GM23248 (cell line): ENCODE measurements around the gene SLC5A8. TPM values are rescaled to one million over a fixed set of nuclear protein-coding genes. Genes with fewer than 3 reads are reported as not detected.

Experiments used
- DNase-seq: peaks from one replicate; pipeline ENCODE4 v3.0.0-alpha.2; 2015
- H2AFZ ChIP-seq: fragments of 200-600 bp; sonication (generic); 2 replicates; pipeline ENCODE4 v1.6.1; 2016; ENCODE audit warnings: antibody characterized with exemption
- H3F3A ChIP-seq: fragments of 200-600 bp; sonication (generic); 2 replicates; pipeline ENCODE4 v1.6.1; 2016; ENCODE audit warnings: mild to moderate bottlenecking, antibody characterized with exemption, mixed run types; ENCODE audit not compliant: insufficient read depth
- H3K27ac ChIP-seq: fragments of 200-600 bp; sonication (generic); 2 replicates; pipeline ENCODE4 v1.5.1; 2016; ENCODE audit warnings: mild to moderate bottlenecking
- H3K27me3 ChIP-seq: fragments of 200-600 bp; sonication (generic); replicated peaks from 2 replicates; pipeline ENCODE4 v1.6.1; 2016; ENCODE audit warnings: mild to moderate bottlenecking; ENCODE audit not compliant: insufficient read depth
- H3K36me3 ChIP-seq: fragments of 200-600 bp; sonication (generic); 2 replicates; pipeline ENCODE4 v1.6.1; 2016; ENCODE audit warnings: low read depth, mild to moderate bottlenecking
- H3K4me1 ChIP-seq: fragments of 200-600 bp; sonication (generic); 2 replicates; pipeline ENCODE4 v1.6.1; 2016; ENCODE audit warnings: mild to moderate bottlenecking; ENCODE audit not compliant: insufficient read depth
- H3K4me2 ChIP-seq: fragments of 200-600 bp; sonication (generic); one replicate; pipeline ENCODE4 v1.6.1; 2016; ENCODE audit warnings: mild to moderate bottlenecking; ENCODE audit not compliant: unreplicated experiment
- H3K4me3 ChIP-seq: fragments of 200-600 bp; sonication (generic); 2 replicates; pipeline ENCODE4 v1.5.1; 2016; ENCODE audit warnings: mild to moderate bottlenecking
- H3K79me2 ChIP-seq: fragments of 200-600 bp; sonication (generic); 2 replicates; pipeline ENCODE4 v1.6.1; 2016; ENCODE audit warnings: mild to moderate bottlenecking; ENCODE audit not compliant: insufficient read depth
- H3K9ac ChIP-seq: fragments of 200-600 bp; sonication (generic); 2 replicates; pipeline ENCODE4 v1.6.1; 2016; ENCODE audit warnings: mild to moderate bottlenecking
- H3K9me2 ChIP-seq: fragments of 200-600 bp; sonication (generic); 2 replicates; pipeline ENCODE4 v1.6.1; 2016; ENCODE audit warnings: mixed run types, mild to moderate bottlenecking, moderate library complexity; ENCODE audit not compliant: insufficient read depth
- H3K9me3 ChIP-seq: fragments of 200-600 bp; sonication (generic); one replicate; pipeline ENCODE4 v1.6.1; 2017; ENCODE audit warnings: low read depth
- H4K20me1 ChIP-seq: fragments of 200-600 bp; sonication (generic); 2 replicates; pipeline ENCODE4 v1.6.0; 2016; ENCODE audit not compliant: insufficient read depth
- EZH2 ChIP-seq: fragments of 200-600 bp; sonication (generic); IDR thresholded peaks from 2 replicates; pipeline ENCODE4 v1.6.1; 2018; ENCODE audit warnings: antibody characterized with exemption, mild to moderate bottlenecking; ENCODE audit not compliant: insufficient read depth, poor library complexity, severe bottlenecking
- EZH2phosphoT487 ChIP-seq: fragments of 200-600 bp; sonication (generic); IDR thresholded peaks from 2 replicates; pipeline ENCODE4 v1.6.1; 2018; ENCODE audit warnings: antibody characterized with exemption, moderate library complexity, mild to moderate bottlenecking, low read depth; ENCODE audit not compliant: insufficient read depth
- WGBS, 2 experiments: methylation state at CpG; one replicate each; pipeline ENCODE4 v1.1.6; 2015 to 2017; ENCODE audit warnings: low lambda C conversion rate in 2 of 2, low coverage in 1 of 2; ENCODE audit errors: missing lambda C conversion rate in 2 of 2; 5-methylcytosine and 5-hydroxymethylcytosine counted together
- in situ Hi-C: fragments of 300-500 bp; cut with MboI; formaldehyde crosslinking; loops from 2 replicates; pipeline ENCODE4 v1.15.0; 2020
- polyA plus RNA-seq: library from polyadenylated mRNA; unstranded; fragments of >200 nt; fragmentation: Nextera tagmentation; extraction: Ambion mirVana; gene quantifications from 2 replicates; pipeline ENCODE4 v1.2.1, GENCODE V29; 2016
- total RNA-seq: library from RNA; depleted of rRNA; stranded (reverse); fragments of >200 nt; shearing (Covaris generic); gene quantifications from 2 replicates; pipeline ENCODE4 v1.2.3, GENCODE V29; 2014

Gene SLC5A8
- total and polyA plus RNA-seq, 2 experiments from 2014 or later, result not detected

DNA sequence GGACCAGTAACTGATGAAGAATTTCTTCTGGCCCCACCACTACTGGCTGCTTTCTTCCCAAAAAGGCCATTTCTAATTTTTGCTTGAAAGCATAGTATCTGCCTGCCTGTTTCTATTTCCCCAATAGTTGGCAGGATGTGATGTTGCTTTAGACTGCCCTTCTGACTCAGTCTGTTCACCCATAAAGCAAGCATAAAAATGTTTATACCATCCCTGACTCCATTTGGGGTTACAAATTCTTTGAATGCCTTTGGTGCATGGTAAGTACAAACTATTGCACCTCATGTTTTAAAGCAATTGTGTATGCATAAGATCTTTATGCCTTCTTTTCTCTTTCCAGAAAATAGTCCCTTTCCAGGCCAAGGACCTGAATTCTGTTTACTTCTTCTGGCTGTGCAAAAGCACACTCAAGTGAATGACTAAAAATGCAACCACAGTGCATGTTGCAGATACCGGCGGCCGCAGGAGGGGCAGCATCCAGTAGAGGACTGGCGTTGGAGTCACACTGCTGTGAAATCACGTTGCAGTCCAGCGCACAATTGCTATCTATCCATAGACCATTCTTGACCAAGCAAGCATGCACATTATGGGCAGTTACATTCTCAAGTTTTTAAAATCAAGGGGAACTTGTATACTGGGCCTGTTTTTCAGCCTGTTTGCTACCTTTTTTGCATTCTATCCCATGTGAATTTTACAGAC lies 82.4 kb downstream of the SLC5A8 start:
- in situ Hi-C loops, result no loop called here
- H3K9ac ChIP-seq, result no peak overlapping the region
- H2AFZ ChIP-seq, result peak overlapping the region; percentile 31
- no peaks in the 10 kb centered on the region for H3K27me3 ChIP-seq
- peak overlapping the region; percentile 34 for H3K4me2 ChIP-seq
- no peaks in the 10 kb centered on the region for H4K20me1 ChIP-seq
- H3K9me3 ChIP-seq, result no peaks in the 10 kb centered on the region
- H3K4me1 ChIP-seq, result peaks cover 13% of the 10 kb centered on the region
- H3K9me2 ChIP-seq, result no peaks in the 10 kb centered on the region
- no peaks in the 10 kb centered on the region for H3K36me3 ChIP-seq
- no peak overlapping the region for H3K4me3 ChIP-seq
- WGBS, 2 experiments, result 90 to 93% methylated on average over 6 of the region's 6 CpGs
- no peaks in the 10 kb centered on the region for H3K79me2 ChIP-seq
- DNase-seq, result peak; percentile 75
- peak overlapping the region; percentile 16; the same call in 1 of the 2 replicates for H3K27ac ChIP-seq
- H3F3A ChIP-seq, result peaks cover 10% of the 10 kb centered on the region
- TF ChIP-seq EZH2phosphoT487 (no peak), EZH2 (no peak)

DNA sequence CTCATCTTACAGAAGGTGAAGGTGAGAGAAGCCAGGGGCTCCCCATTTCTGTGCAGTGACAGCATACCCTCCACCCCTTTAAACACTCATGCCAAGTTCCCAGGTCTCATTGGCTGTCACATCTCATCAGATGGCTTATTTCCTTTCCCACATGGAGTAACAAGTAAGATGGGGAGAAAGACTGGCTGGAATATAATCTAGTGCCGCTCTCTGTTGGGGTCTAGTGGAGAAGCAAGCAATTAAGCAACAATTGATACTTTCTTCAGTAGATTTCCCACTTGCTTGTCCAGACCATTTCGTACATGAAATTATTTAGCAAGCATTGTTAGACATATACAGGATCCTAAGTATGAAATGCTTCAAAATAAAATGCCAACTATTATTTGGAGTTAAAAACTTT lies 92.2 kb downstream of the SLC5A8 start:
- in situ Hi-C loops, result no loop called here
- Histone ChIP-seq H3K4me1 (no peaks in the 10 kb centered on the region), H3K9me3 (no peaks in the 10 kb centered on the region), H3K4me3 (no peak overlapping the region), H3K79me2 (no peaks in the 10 kb centered on the region), H3K4me2 (no peak overlapping the region), H3K36me3 (no peaks in the 10 kb centered on the region), H3K9ac (no peak overlapping the region), H3K9me2 (no peaks in the 10 kb centered on the region), H3F3A (no peaks in the 10 kb centered on the region), H3K27ac (no peak overlapping the region), H3K27me3 (no peaks in the 10 kb centered on the region), H2AFZ (no peak overlapping the region), H4K20me1 (no peaks in the 10 kb centered on the region)
- TF ChIP-seq EZH2 (no peak), EZH2phosphoT487 (no peak)
- WGBS, 2 experiments, result 67 to 70% methylated on average over 2 of the region's 2 CpGs
- DNase-seq, result no peak

DNA sequence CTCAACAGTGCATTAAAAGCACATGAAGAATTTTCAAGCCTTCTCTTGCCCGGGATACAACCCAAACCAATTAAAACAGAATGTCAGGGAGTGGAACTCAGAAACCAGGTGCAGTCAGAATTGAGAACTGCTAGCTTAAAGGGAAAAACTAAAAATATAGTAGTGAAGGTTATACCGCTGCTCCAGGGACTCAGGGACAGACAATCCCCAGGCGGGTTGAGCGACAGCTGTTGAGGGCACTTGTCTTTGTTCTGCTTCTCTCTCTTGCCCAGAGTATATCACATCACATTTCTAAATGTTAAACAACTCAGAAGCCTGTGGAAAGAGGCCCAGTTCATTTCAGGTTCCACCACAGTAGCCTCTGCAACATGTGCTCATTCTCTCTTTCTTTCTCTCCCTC lies 93.1 kb downstream of the SLC5A8 start:
- Histone ChIP-seq H4K20me1 (no peaks in the 10 kb centered on the region), H3K27me3 (no peaks in the 10 kb centered on the region), H3K4me1 (no peaks in the 10 kb centered on the region), H3K79me2 (no peaks in the 10 kb centered on the region), H3K27ac (no peak overlapping the region), H3K9ac (no peak overlapping the region), H2AFZ (no peak overlapping the region), H3K9me3 (no peaks in the 10 kb centered on the region), H3K9me2 (no peaks in the 10 kb centered on the region), H3F3A (no peaks in the 10 kb centered on the region), H3K36me3 (no peaks in the 10 kb centered on the region), H3K4me3 (no peak overlapping the region), H3K4me2 (no peak overlapping the region)
- no peak for TF ChIP-seq EZH2
- TF ChIP-seq EZH2phosphoT487, result no peak
- no peak for DNase-seq
- WGBS, 2 experiments, result 55 to 63% methylated on average over 4 of the region's 4 CpGs
- in situ Hi-C loops, result no loop called here

DNA sequence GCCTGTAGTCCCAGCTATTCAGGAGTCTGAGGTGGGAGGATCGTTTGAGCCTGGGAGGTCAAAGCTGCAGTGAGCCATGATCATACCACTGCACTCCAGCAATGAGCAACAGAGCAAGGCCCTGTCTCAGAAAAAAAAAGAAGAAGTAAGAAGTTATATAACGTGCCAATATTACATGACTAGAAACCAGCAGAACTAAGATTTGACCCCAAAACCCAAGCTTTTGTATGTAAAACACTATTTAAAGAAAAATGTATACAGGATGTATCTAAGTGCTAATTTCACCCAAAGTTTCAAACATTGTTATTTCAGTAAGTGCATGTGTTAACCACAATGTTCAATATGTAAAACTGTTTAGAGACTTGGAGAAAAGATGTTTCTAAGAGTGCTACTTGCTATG lies 94.7 kb downstream of the SLC5A8 start:
- no peak overlapping the region for H3K9ac ChIP-seq
- no peaks in the 10 kb centered on the region for H3K9me2 ChIP-seq
- 72 to 73% methylated on average over 2 of the region's 2 CpGs for WGBS, 2 experiments
- H3K4me2 ChIP-seq, result no peak overlapping the region
- H4K20me1 ChIP-seq, result no peaks in the 10 kb centered on the region
- no peak overlapping the region for H3K4me3 ChIP-seq
- no peak overlapping the region for H2AFZ ChIP-seq
- no peaks in the 10 kb centered on the region for H3K27me3 ChIP-seq
- in situ Hi-C loops, result no loop called here
- H3K9me3 ChIP-seq, result no peaks in the 10 kb centered on the region
- H3K27ac ChIP-seq, result no peak overlapping the region
- no peaks in the 10 kb centered on the region for H3K79me2 ChIP-seq
- 0 out of 2 replicates have a peak, but pooled peaks cover 4% of the 10 kb centered on the region for H3K36me3 ChIP-seq
- H3F3A ChIP-seq, result no peaks in the 10 kb centered on the region
- H3K4me1 ChIP-seq, result no peaks in the 10 kb centered on the region
- no peak for TF ChIP-seq EZH2
- no peak for TF ChIP-seq EZH2phosphoT487
- DNase-seq, result no peak

DNA sequence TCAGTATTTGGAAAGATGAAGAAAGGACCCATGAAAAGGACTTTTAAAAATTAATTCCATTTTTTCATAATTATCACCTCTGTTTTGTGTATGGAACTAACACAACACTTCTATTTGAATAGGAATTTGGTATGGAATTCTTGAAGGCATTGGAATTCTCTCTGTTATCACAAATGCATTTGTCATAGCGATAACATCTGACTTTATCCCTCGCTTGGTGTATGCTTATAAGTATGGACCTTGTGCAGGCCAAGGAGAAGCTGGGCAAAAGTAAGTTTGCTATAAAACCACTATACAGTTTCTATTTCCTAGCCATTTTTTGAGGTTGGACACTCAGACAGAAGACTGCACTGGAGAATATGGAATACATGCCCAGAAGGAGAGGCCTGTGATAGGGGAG lies 98.6 kb downstream of the SLC5A8 start:
- Histone ChIP-seq H3K4me2 (no peak overlapping the region), H3K36me3 (0 out of 2 replicates have a peak, but pooled peaks cover 4% of the 10 kb centered on the region), H3K9me3 (no peaks in the 10 kb centered on the region), H3K9me2 (no peaks in the 10 kb centered on the region), H2AFZ (no peak overlapping the region), H3K27ac (no peak overlapping the region), H3K4me1 (no peaks in the 10 kb centered on the region), H3K4me3 (no peak overlapping the region), H3F3A (no peaks in the 10 kb centered on the region), H3K27me3 (no peaks in the 10 kb centered on the region), H3K9ac (no peak overlapping the region), H3K79me2 (no peaks in the 10 kb centered on the region), H4K20me1 (no peaks in the 10 kb centered on the region)
- no peak for DNase-seq
- TF ChIP-seq EZH2 (no peak), EZH2phosphoT487 (no peak)
- in situ Hi-C loops, result no loop called here
- 96 to 98% methylated on average over 2 of the region's 2 CpGs for WGBS, 2 experiments
